ENCODE data around the gene POLR3H.
A peak's percentile ranks its signal among the peaks of the same experiment; 100 is the strongest.

The POLR3H gene

DNA sequence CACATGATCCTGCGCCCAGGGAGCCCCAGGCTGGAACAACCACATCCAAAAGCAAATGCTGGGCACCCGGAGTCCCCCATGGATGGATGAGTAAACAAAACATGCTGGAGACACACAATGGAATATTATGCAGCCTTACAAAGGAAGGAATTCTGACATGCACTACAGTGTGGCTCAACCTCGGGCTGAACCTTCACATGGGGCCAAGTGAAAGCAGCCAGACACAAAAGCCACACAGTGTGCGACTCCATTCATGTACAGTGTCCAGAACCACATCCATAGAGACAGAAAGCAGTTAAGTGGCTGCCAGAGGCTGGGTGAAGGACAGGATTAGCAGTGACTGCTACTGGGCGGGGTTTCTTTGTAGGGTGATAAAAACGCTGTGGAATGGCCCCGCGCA lies 10.1 kb downstream of the POLR3H start:
- TF ChIP-seq, protein P1, sequence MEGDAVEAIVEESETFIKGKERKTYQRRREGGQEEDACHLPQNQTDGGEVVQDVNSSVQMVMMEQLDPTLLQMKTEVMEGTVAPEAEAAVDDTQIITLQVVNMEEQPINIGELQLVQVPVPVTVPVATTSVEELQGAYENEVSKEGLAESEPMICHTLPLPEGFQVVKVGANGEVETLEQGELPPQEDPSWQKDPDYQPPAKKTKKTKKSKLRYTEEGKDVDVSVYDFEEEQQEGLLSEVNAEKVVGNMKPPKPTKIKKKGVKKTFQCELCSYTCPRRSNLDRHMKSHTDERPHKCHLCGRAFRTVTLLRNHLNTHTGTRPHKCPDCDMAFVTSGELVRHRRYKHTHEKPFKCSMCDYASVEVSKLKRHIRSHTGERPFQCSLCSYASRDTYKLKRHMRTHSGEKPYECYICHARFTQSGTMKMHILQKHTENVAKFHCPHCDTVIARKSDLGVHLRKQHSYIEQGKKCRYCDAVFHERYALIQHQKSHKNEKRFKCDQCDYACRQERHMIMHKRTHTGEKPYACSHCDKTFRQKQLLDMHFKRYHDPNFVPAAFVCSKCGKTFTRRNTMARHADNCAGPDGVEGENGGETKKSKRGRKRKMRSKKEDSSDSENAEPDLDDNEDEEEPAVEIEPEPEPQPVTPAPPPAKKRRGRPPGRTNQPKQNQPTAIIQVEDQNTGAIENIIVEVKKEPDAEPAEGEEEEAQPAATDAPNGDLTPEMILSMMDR (IDR thresholded peaks at IDR 0.05; ENCODE audit: borderline replicate concordance, control extremely low read depth, extremely low read depth, insufficient read depth, missing control alignments): no peak
- DNase-seq (ENCODE audit: low spot score): no peak
- in situ Hi-C loops (cut with MboI; ENCODE audit: low sequenced_read_pairs, unreplicated experiment): no loop called here

DNA sequence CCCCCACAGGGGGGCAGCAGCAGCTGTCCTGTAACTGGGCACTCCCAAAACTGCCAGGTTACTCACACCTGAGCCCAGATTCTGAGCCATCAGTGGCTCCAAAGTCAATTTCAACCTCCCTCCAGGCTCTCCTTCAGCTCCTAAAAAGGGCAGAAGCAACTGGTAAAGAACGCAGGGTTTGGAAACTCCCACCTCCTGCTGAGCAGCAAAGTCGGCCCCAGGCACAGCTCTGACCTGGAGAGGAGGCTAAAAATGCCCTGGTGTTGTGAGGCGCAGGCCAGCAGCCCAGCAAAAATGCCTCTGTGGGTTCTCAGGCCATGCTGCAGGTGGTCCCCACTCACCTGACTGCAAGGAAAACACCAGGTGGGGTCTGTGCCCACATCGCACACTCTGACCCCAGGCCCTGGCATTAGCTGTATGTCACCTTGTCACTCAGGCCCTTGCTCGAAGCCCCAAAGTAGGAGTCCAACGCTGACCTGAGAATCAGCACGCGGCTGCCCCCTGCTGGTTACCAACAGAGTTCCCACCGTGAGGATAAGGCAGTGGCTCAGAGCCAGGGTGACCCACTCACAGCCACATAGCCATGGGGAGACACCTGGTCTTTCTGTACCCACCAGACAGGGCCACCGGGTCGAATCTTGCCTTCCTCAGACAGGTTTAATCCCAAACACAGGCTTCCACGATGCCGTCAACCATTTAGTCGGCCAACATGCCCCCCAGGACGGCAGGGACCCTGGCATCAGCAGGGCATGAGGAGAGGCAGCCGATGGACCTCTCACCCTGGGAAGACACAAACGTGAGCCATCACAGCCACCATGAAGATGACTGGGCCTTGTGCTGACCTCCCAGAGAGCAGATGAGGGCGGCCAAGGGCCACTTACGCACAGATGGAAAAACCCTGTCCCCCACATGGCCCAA lies 11.1 kb downstream of the POLR3H start:
- DNase-seq (ENCODE audit: low spot score): peak; percentile 88
- TF ChIP-seq, protein P1 (IDR thresholded peaks at IDR 0.05; ENCODE audit: borderline replicate concordance, control extremely low read depth, extremely low read depth, insufficient read depth, missing control alignments): peak; percentile 68
- in situ Hi-C loops (cut with MboI; ENCODE audit: low sequenced_read_pairs, unreplicated experiment): no loop called here

DNA sequence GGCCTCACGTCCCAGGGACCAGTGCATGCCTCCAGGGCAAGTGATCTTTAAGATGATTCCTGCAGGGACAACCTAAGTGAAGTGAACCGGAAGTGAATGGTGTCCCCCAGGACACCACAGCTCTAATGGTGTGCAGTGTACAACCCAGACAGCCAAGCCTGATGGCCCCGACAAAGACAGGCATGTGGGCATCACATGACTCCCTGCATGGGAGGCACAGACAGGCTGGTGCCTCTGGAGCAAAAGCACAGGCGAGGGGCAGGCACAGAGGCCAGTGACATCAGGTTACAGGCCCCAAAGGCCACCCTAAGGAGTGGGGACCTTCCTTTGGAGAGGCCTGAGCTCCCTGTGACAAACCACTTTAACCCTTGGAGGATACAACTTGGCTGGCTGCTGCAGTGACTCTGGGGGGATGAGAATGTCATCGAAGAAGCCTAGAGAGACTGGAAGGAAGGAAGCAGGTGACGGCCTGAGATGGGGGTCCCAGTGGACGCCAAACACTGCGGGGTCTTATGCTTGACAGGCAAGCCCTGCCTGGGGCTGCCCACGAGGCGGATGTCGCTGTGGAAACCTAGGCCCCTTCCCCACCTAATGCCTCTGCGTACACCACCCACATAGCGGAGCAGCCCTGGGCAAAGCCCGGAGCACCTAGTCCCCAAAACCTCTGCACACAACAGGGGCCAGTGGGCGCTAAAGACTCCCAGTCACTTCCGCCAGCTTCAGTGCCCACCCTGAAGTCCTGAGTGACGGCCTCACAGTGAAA lies 12.4 kb downstream of the POLR3H start:
- in situ Hi-C loops (cut with MboI; ENCODE audit: low sequenced_read_pairs, unreplicated experiment): no loop called here
- TF ChIP-seq, protein P1 (IDR thresholded peaks at IDR 0.05; ENCODE audit: borderline replicate concordance, control extremely low read depth, extremely low read depth, insufficient read depth, missing control alignments): no peak

DNA sequence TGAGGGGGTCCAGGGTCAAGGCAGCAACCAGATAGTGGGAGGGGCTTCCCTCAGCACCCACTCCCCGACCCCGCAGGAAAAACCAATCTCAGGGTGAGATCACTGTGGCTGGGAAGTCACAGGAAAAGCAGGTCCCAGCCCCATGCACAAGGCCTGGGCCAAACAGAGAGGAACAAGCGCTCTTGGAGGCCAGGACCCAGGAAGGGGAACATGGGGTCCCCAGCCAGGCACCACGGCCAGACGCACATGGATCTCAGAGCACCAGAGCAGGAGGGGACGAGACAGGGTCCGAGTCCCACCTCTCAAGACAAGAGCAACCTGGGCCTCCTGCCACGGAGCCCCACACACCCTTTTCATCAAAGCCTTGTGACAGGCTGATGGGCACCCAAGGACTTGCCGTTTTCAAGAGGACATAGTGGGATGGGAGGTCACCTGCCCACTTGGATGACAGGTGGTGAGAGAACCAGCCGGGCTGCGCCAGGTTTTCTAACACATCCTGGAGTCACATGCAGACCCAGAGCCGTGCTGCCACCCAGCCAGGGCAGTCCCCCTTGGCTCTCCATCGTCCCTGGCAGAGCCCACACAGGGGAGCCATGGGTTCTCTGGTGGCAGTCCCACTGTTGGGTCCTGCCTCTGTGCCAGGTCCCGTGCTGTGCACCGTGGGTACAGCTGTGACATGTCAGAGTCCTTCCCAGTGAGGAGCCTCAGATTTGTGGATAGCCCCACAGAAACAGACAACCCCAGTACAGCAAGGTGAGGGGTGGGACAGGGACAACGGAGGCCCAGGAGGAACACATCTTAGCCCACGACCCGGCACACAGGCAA lies 13.2 kb downstream of the POLR3H start:
- TF ChIP-seq, protein P1 (IDR thresholded peaks at IDR 0.05; ENCODE audit: borderline replicate concordance, control extremely low read depth, extremely low read depth, insufficient read depth, missing control alignments): no peak
- no peak for DNase-seq (ENCODE audit: low spot score)
- in situ Hi-C loops (cut with MboI; ENCODE audit: low sequenced_read_pairs, unreplicated experiment): no loop called here

More for the DNA sequence above, 12.4 kb downstream of the POLR3H start:
- no peak for DNase-seq (ENCODE audit: low spot score)

DNA sequence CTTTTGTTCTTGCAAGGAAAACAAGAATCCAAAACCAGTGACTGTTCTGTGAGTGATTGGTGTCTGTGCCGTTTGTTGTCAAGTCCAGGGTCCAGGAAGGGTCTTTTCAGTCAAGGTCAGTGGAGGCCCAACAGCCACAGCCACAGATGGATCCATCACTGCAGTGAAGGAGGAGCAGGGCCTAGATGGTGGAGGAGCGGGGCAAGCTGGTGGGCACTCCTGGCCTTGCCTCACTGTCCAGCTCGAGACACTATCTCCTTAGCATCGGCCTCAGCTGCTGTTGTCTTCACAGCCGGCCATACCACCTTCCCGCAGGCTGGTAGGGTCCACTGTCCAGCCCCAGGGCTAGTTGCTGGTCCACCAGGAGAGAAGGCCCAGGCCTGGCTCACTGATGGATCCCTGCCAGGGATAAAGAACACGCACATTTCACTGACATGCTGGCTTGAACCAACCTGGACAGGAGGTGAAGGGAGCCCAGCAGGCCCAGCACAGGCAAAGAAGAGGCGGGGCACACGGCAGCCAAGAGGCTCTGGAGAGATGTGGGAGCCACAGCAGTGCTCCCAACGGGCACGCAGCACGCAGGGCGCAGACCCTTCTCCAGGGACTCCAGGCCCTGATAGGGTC lies 15.2 kb downstream of the POLR3H start:
- TF ChIP-seq, protein P1 (IDR thresholded peaks at IDR 0.05; ENCODE audit: borderline replicate concordance, control extremely low read depth, extremely low read depth, insufficient read depth, missing control alignments): no peak
- DNase-seq (ENCODE audit: low spot score): no peak
- in situ Hi-C loops (cut with MboI; ENCODE audit: low sequenced_read_pairs, unreplicated experiment): no loop called here
